MG63 (cell line): ENCODE data around the gene RPL27A. TPM values are rescaled to one million over a fixed set of nuclear protein-coding genes. Genes with fewer than 3 reads are reported as not detected.

Experiments
- DNase-seq: peaks from one replicate; pipeline ENCODE4 v3.0.0-alpha.2; 2020
- H3K27me3 ChIP-seq: fragments of 250-450 bp; sonication (Bioruptor Pico); 2 replicates; pipeline ENCODE4 v1.5.1; 2020; ENCODE audit warnings: mild to moderate bottlenecking, moderate library complexity
- H3K36me3 ChIP-seq: fragments of 250-450 bp; sonication (Bioruptor Pico); 2 replicates; pipeline ENCODE4 v1.5.1; 2020; ENCODE audit warnings: mild to moderate bottlenecking, moderate library complexity
- H3K4me3 ChIP-seq: fragments of 250-450 bp; sonication (Bioruptor Pico); 2 replicates; pipeline ENCODE4 v1.5.1; 2020; ENCODE audit warnings: mild to moderate bottlenecking, moderate library complexity
- H3K9me3 ChIP-seq: fragments of 250-450 bp; sonication (Bioruptor Pico); 2 replicates; pipeline ENCODE4 v1.5.1; 2020; ENCODE audit warnings: mild to moderate bottlenecking, moderate library complexity
- total RNA-seq: library from RNA; depleted of rRNA; stranded (reverse); fragments of >200 nt; shearing (Covaris generic); gene quantifications from 2 replicates; pipeline ENCODE4 v1.2.3, GENCODE V29; 2014; ENCODE audit warnings: low replicate concordance

RPL27A gene
- total RNA-seq, 1 experiment from 2014 or later: 1,350 TPM

DNA sequence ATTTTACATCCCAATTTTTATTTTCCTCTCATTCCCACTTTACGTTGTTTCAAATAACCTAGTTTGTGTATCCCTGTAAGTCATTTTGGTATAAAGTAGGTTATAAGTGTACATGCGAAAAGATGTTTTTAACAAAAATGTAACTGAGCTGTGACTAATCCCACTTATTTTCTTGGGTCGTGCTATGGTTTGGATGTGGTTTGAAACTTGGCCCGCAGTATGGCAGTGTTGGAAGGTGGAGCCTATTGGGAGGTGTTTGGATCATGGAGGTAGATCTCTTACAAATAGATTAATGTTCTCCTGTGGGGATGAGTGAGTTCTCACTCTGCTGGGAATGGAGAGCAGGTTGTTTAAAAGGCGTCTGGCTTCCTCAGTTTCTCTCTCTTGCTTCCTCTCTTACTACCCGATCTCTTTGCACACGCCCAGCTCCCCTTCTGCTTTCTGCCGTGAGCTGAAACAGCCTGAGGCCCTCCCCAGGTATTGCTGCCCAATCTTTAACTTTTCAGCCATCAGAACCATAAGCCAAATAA is 7.2 kb downstream of the RPL27A start:
- Histone ChIP-seq H3K9me3 (no peaks in the 10 kb centered on the region), H3K36me3 (peaks cover 83% of the 10 kb centered on the region), H3K4me3 (peak overlapping the region; percentile 49), H3K27me3 (no peaks in the 10 kb centered on the region)
- DNase-seq: peak; percentile 34

GRCh38 chr11:8690374-8691342 is 8.1 kb downstream of the RPL27A start:
- Histone ChIP-seq H3K36me3 (peaks cover 79% of the 10 kb centered on the region), H3K4me3 (no peak overlapping the region), H3K9me3 (no peaks in the 10 kb centered on the region), H3K27me3 (no peaks in the 10 kb centered on the region)
- no peak for DNase-seq

- no peak for DNase-seq
- Histone ChIP-seq H3K27me3 (no peaks in the 10 kb centered on the region), H3K4me3 (no peak overlapping the region), H3K36me3 (peaks cover 69% of the 10 kb centered on the region), H3K9me3 (no peaks in the 10 kb centered on the region)
These were observed 9.0 kb downstream of the RPL27A start for GRCh38 chr11:8691601-8692000.

GRCh38 chr11:8692417-8692816 is 9.8 kb downstream of the RPL27A start:
- no peaks in the 10 kb centered on the region for H3K27me3 ChIP-seq
- no peak for DNase-seq
- H3K36me3 ChIP-seq: peaks cover 66% of the 10 kb centered on the region
- H3K4me3 ChIP-seq: no peak overlapping the region
- H3K9me3 ChIP-seq: no peaks in the 10 kb centered on the region

DNA sequence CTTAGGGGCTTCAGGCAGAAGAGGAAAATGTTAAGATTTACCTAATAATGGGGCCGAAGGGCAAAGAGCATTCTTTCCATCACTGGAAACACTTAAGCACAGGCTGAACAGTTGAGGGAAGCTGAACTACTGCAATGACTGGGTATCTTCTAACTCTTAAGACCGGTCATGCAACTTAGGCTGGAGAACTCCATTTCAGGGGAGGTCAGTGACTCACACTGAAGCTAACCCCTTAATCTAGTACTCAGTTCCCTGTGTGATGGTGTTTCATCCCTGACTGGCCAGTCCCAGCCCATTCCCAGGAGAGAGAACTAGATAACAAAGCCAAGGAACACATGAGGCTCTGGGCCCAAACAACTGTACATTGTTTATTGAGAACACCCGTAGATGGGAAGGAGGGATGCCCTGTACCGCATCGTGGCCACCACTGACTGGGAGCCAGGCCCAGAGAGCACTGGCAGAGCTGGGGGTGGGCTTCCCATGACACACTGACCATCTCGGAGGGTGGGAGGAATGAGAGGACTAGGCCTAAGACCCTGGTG is 10.5 kb downstream of the RPL27A start:
- Histone ChIP-seq H3K9me3 (no peaks in the 10 kb centered on the region), H3K27me3 (no peaks in the 10 kb centered on the region), H3K4me3 (no peak overlapping the region), H3K36me3 (peaks cover 64% of the 10 kb centered on the region)
- DNase-seq: no peak

DNA sequence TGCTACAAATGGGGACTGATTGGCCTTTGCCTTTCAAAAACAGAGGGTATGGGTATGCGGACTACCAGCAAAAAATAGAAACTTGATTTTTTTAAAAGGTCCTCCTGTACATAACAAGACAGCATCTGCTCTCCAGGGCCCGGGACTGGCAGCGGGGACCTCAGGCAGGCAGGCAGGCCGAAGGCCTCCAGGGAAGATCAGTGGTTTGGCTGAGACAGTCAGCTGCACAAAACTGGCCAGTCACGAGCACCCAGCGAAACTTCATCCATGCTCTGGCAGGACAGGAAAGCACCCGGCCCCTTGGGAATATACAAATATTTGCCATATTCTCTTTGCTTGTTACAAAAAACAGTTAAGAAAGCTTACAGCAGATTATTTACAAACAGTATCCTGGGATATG is 11.0 kb downstream of the RPL27A start:
- H3K9me3 ChIP-seq: no peaks in the 10 kb centered on the region
- no peaks in the 10 kb centered on the region for H3K27me3 ChIP-seq
- DNase-seq: no peak
- no peak overlapping the region for H3K4me3 ChIP-seq
- peaks cover 69% of the 10 kb centered on the region for H3K36me3 ChIP-seq

- Histone ChIP-seq H3K27me3 (no peaks in the 10 kb centered on the region), H3K36me3 (peaks cover 69% of the 10 kb centered on the region), H3K4me3 (no peak overlapping the region), H3K9me3 (no peaks in the 10 kb centered on the region)
- DNase-seq: no peak
These were observed 11.5 kb downstream of the RPL27A start for GRCh38 chr11:8694137-8694536.

DNA sequence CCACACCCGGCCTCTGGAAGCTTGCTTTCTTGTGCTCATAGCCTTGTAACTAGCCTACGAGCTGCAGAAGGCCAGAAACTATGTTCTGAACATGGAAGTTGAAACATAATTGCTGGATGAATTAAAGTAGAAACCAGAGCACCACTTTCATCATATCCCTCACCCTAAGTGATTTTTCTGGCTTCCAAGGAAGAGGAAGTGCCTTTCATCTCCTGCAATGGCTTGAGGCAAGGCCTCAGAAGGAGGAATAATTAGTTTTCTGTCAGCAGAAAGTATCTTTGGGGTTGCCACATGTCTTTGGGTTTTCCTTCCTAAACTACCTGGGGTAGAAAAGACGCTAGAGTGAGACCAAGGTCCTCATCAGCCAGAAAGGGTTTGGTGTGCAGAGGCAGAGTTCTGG is 14.5 kb downstream of the RPL27A start:
- no peak for DNase-seq
- Histone ChIP-seq H3K27me3 (no peaks in the 10 kb centered on the region), H3K4me3 (no peak overlapping the region), H3K36me3 (peaks cover 50% of the 10 kb centered on the region), H3K9me3 (no peaks in the 10 kb centered on the region)

DNA sequence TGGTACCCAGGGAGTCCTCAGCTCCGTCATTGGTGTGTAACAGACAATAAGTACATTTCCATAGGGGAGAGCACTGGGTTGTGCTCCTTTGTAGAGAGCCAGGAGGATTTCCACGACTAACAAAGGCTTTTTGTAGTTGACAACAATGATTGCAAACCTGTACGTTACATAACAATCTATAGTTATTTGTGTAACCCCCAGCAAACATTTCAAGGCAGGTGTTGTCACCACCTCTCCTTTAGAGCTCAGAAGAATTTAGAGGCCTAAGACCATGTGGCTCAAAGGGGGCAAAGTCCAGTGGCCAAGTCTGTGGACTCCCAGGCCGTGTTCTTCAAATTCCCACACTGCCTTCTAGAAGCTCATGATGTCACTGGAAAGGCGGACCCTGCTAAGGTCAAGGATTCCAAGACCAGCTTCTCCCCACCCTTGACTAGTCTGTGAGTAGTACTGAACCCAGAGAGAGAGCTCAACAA is 15.8 kb downstream of the RPL27A start:
- Histone ChIP-seq H3K9me3 (no peaks in the 10 kb centered on the region), H3K4me3 (no peak overlapping the region), H3K36me3 (peaks cover 36% of the 10 kb centered on the region), H3K27me3 (no peaks in the 10 kb centered on the region)
- DNase-seq: no peak

GRCh38 chr11:8698917-8699441 is 16.4 kb downstream of the RPL27A start:
- Histone ChIP-seq H3K9me3 (no peaks in the 10 kb centered on the region), H3K27me3 (no peaks in the 10 kb centered on the region), H3K4me3 (no peak overlapping the region), H3K36me3 (peaks cover 31% of the 10 kb centered on the region)
- DNase-seq: no peak

- DNase-seq: no peak
- Histone ChIP-seq H3K27me3 (no peaks in the 10 kb centered on the region), H3K36me3 (peaks cover 22% of the 10 kb centered on the region), H3K9me3 (no peaks in the 10 kb centered on the region), H3K4me3 (no peak overlapping the region)
These were observed 17.3 kb downstream of the RPL27A start for GRCh38 chr11:8699903-8700302.

GRCh38 chr11:8701891-8702597 is 19.5 kb downstream of the RPL27A start:
- Histone ChIP-seq H3K4me3 (no peak overlapping the region), H3K9me3 (no peaks in the 10 kb centered on the region), H3K36me3 (peaks cover 18% of the 10 kb centered on the region), H3K27me3 (no peaks in the 10 kb centered on the region)
- no peak for DNase-seq

GRCh38 chr11:8702598-8702915 is 20.0 kb downstream of the RPL27A start:
- Histone ChIP-seq H3K27me3 (no peaks in the 10 kb centered on the region), H3K9me3 (no peaks in the 10 kb centered on the region), H3K4me3 (no peak overlapping the region), H3K36me3 (peaks cover 15% of the 10 kb centered on the region)
- DNase-seq: no peak

GRCh38 chr11:8704136-8704535 is 21.5 kb downstream of the RPL27A start:
- DNase-seq: no peak
- Histone ChIP-seq H3K4me3 (no peak overlapping the region), H3K9me3 (no peaks in the 10 kb centered on the region), H3K36me3 (peaks cover 12% of the 10 kb centered on the region), H3K27me3 (no peaks in the 10 kb centered on the region)

DNA sequence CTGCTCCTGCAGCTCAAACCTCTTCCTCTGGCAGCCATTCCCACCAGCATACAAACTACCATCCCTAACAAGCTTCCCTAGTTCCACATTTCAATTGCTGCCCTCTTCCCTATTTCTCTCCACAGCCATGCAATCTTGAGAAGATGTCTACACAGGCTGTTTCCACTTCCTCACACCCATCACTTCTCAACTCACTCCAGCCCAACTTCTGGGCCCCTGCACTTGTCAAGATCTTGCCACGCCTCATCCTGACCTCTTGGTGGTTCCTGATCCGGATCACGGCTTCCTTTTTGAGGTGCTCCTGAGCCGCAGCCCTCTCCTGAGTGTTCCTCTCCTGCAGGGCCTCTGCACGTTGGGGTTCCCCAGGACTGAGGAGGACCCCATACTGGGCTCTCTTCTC is 22.6 kb downstream of the RPL27A start:
- no peak for DNase-seq
- Histone ChIP-seq H3K9me3 (no peaks in the 10 kb centered on the region), H3K4me3 (no peak overlapping the region), H3K36me3 (peaks cover 7% of the 10 kb centered on the region), H3K27me3 (no peaks in the 10 kb centered on the region)

DNA sequence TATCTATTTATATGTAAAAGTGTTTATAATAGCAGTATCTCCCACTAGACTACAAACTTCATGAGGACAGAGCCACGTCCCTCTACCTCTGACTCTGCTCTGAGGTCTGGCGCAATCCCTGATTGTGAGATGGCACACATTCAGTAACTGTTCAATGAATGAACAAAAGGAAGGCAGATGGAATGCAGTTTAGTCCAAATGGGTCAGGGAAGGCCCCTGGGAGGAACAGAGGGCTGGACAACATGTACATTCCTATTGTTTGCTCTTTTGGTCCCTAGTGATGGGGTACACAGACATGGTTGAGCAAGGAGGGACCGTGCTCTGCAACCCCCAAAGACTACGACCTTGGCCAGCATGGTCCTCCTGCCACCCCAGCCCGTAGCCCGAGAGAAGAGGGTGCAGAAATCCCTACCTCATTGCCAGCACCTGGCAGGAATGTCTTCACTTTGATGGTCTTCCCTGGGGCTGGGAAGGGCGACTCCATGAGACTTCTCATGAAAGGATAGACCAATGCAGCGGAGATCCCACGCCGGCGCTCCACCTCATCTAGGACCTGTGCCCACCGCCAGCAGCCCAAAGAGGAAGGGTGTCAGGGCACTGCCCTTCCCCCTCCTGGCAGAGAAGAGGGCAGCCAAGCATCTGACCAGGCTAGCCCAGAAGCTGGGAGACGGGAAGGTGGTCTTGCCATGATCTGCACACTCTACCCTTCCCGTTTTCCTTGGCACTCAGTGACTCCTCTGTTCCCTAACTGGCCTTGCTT is 24.3 kb downstream of the RPL27A start:
- peaks cover 7% of the 10 kb centered on the region for H3K36me3 ChIP-seq
- DNase-seq: no peak

More for the DNA sequence above, 24.3 kb downstream of the RPL27A start:
- Histone ChIP-seq H3K9me3 (no peaks in the 10 kb centered on the region), H3K27me3 (no peaks in the 10 kb centered on the region), H3K4me3 (no peak overlapping the region)
